CD4-positive, alpha-beta T cell treated with Interleukin-17A for 1 hour (primary cell): ENCODE results near the gene CIAO2B.
A peak's percentile ranks its signal among the peaks of the same experiment; 100 is the strongest.

Source experiments
- DNase-seq: peaks from one replicate; pipeline ENCODE4 v3.0.0-alpha.2; 2020

The CIAO2B gene

DNA sequence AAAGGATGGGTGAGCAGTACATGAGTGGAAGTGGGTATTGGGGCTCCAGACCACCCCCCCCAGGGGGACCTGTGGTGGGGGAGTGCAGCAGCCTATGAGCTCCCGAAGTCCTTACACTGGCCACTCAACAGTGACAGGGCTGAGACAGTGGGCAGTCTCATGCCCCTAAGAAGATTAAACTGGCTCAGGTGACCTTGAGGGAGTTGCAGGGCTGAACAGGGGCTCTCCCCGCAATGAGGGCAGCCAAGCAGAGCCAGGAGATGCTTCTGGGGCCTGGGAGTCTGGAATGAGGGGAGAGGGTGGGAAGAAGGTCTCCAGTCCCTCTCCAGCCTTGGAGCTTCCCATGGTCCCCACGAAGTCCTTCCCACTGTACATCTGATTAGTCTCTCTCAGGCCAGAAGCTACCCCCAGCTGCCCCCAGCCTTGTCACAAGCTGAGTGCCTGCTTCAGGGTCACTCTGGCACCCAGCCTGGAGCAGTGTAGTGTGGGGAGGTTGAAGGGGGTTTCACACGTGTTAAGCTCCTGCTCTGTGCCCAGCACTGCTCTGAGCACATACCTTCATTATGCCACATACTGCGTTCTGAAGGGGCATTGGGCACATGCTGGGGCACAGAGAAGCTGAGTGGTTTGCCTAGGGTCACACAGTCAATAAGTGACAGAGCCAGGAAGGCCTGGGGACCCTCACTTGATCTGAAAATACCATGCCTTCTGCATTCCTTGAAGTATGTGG, 14.5 kb downstream of the CIAO2B start:
- DNase-seq = no peak

DNA sequence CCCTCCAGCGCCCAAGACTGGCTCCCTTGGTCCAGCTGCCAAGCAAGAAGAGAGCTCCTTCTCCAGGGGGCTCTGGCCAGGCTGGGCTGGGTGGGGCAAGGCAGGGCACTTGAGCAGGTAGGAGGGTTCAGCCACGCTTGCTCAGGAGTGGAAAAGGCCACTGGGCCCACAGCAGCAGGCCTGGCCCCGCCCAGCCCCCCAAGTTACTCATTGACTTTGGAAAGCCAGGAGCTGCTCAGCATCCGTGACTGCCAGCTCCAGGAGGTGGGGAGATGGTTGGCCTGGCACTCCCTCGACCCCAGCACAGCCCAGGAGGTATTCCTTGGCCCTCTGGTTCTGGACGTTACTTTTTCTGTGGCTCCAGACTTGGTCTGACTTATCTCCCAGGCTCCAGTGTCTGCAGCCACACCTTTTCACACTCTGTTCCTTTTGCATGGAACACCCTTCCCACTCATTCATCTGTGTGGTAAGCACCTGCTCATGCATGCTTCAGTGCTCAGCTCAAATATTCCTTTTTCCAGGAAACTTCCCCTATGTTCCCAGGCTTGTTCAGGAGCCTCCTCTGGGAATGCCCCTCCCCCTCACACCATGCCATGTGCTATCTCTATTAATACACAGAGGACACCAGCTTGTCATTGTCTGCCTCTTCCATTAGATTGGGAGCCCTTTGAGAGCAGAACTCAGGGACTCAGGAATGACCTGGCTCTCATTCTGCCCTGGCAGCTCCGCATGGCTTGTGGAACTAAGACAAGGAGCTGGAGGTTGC, 15.2 kb downstream of the CIAO2B start, which contains the start of gene CDH16:
Gene CDH16 (minus strand): TSS at position 83 of the 766 bp plus-strand sequence. CDS start 820 bp downstream, outside the sequence.
- no peak for DNase-seq

DNA sequence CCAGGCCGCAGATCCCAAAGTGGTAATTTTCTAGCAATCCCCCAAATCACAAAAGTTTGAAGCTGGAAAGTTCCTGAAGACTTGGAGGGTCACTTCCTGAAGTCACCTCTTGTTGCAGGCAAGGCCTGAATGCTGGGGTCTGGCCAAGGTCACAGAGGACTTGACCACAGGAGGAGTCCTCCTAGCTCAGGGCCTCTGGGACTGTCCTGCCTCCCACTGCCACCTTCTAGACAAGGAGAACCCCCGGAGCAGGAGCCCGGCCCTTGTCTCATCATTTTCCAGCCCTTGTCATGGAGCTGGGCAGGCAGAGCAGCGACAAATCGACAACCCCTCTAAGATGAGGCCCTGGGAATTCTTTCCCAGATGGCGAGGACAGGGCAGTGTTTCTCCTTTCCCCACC, 15.8 kb downstream of the CIAO2B start:
- DNase-seq = no peak

DNA sequence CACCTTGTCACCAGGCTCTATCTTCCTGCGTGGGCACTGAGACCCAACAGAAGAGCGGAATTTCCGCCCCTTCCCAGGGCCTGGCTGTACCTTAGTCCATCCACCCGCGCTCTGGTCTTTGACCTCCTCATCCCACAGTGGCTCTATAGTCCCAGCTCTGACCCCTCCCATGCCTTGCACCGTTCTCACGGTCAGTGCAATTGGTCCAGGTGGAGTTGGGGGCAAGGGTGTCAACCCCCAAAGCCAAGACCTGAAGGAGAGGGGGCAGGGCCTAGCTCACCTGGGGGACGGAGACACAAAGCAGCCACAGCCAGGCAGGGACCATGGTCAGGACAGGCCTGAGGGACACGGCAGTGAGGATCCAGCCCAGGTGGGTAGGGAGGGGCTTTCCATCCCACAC, 16.5 kb downstream of the CIAO2B start:
- DNase-seq = no peak

DNA sequence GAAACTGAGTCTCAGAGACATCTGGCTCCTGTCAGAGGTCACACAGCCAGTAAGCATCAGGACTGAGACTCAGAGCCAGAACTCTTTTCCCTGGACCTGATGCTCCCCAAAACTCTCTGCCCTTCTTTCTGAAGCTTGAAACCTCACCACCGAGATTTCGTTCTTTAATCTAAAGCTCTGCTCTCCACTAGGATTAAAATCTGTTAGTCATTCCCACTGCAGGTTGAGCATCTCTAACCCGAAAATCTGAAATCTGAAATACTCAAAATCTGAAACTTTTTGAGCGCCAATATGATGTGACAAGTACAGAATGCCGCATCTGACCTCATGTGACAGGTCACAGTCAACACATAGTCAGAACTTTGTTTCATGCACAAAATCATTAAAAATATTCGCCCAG, 17.7 kb downstream of the CIAO2B start:
- no peak for DNase-seq

DNA sequence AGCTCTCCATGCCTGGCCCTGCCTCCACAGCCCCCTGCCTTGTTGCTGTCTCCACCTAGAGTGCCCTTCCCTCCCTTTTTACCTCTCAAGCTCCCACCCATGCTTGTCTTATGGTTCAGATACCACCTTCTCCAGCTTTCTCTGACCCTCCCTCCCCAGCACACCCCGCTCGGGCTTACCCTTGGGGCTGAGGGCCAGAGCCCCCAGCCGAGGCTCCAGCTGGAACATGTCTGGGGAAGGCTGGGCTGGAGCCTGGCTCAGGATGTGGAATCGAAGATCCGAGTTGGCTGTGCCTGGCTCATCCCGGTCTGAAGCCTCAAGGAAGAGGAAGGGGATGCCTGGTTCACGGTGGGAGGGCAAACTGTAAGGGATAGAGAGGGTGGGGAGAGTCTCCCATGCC, 19.2 kb downstream of the CIAO2B start:
- no peak for DNase-seq

DNA sequence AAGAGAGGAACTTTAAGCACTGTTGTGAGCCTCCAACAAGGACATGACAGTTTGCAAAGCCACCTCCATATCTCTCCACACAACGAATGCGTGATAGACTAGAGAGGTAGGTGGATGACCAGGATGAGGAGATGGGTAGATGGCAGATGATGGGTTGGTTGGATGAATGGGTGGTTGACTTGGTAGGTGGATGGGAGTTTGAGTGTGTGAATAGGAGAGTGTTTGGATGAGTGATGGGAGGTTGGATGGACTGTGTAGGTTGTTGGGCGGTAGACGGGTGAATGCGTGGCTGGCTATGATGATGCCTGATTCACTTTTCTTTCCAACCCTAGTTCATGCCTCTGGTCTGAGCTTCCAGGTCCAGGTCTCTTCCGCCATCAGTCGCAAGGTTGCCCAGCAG, 19.7 kb downstream of the CIAO2B start:
- DNase-seq = no peak

DNA sequence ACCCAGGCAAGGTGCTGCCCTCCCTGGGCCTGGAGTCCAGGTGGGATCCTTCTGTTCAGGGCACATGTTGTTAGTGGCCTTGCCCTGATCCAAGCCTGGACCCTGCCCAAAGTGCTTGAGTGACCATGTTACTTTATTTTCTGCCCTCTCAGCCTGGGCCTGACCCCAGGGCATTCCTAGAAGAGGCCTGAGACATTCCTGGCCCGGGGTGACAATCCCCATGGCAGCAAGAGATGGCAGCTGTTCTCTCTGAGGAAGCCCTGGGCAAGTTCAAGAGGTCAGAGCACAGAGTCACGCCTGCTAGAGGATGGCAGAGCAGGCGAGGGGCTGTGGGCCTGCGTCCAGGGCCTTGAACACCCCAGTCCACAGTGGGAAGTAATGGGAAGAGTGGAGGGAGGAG, 20.5 kb downstream of the CIAO2B start:
- DNase-seq = no peak

DNA sequence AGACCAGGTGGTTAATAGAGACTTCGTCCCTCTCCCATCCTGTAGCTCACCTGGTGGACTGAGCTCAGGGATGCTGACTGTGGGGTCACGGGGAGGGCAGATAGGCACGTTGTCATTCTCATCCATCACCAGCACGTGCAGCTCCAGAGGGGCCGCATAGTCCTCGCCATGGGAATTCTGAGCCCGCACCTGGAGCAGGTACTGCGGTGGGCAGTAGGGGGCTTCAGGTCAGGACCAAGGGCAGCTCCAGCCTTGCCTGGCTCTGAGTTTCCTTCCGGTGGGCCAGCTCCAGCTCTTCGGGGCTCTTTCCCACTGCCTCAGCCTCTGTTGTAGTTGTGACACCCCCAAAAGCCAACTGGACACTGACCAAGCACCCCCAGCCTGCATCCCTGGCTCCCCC, 21.1 kb downstream of the CIAO2B start:
- DNase-seq = no peak

DNA sequence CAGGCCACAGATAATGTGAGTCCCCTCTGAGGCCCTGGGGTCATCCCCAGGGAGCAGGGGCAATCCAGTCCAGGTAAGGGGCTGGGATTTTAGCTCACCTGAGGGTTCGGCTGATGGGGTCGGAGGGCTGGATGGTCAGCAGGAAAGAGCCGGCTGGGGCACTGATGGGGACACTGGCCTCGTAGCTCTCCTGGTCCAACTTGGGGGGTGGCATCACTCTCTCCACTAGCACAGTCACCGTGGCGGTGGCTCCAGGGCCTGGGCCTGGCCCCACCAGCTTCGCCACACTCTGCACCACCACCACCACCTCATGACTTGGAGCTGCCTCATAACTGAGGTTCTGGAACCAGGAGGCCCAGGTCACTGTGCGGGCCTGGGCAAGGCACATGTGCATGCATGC, 22.4 kb downstream of the CIAO2B start:
- no peak for DNase-seq

DNA sequence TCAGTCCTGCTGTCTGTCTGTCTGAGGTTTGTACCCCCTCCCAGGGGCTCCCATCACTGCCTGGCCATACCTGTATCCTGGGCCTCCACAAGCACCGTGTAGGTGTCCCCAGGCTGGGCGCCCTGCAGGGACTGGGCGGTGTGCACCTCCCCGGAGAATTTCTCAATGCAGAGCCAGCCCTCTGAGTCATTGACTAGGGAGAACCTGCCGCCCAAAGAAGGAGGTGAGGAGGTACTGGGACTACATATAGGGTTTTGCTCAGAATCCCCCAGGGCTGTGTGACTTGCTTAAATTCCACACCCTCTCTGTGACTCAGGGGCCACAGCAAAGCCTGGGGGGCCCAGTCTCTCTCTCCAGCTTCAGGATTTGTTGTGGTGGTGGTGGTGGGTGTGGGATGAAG, 23.1 kb downstream of the CIAO2B start:
- DNase-seq = no peak

DNA sequence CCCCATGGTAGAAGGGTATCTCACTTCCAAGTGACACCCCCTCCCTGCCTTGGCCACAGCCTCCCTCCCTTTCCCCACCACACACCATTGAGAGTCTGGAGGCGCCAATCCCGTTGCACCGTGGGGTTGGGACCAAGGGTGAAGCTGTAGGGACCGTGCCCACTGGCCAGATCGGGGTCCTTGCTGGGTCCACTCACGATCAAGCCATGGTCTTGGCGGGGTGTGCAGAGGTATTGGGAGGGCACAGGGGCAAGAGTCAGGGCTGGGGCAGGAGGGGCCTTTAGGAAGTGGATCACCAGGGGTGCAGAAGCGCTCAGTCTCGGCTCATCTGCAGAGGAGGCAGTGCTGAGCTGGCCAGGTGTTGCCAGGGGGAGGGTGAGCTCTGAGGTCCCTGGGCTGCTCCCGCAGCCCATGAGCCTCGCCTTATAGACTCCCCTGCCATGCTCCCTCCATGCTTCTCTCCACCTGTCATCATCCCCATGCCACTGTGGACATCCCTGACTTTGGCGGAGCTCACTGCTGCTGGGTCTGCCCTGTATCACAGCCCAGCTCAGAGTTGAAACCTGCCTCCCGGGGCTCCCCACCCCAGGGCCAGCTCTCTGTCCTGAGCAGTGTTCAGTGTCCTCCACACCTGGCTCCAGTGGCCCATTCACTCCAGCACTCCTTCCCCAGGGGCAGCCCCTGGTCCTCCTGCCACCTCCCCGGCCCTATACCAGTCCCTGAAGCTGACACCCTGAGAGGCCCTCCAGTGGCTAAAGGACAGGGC, 23.8 kb downstream of the CIAO2B start:
- no peak for DNase-seq

DNA sequence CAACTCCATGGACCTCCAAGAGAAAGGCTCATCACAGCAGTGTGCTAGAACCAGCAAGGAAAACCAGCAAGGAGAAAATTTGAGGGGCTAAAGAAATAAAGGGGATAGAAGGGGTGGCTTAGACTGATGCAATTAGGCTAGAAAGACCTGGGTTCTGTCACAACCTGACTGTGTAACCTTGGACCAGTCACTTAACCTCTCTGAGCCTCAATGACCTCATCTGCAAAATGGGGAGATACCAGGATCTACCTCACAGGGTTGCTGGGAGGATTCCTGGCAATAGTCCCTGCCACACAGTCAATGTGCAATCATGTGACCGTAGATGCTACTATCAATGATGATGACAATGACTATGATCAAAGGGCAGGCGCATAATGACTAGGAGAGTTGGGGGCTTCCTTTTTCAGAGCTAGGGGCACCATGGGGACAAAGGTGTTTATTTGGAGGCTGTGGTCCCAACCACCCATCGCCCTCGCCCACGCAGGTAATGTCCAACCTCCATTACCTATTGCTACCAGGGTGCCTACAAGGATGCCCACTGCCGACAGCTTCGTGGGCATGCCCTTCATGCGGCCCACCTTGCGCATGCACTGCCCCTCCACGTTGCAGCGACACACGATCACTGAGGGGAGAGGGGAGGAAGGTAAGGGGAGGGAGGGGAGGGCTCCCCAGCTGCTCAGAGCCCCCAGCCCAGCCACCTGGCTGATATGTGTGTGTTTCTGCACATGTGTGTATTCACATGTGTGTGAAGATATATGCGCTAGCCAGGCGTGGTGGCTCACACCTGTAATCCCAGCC, 25.2 kb downstream of the CIAO2B start:
- DNase-seq = no peak

DNA sequence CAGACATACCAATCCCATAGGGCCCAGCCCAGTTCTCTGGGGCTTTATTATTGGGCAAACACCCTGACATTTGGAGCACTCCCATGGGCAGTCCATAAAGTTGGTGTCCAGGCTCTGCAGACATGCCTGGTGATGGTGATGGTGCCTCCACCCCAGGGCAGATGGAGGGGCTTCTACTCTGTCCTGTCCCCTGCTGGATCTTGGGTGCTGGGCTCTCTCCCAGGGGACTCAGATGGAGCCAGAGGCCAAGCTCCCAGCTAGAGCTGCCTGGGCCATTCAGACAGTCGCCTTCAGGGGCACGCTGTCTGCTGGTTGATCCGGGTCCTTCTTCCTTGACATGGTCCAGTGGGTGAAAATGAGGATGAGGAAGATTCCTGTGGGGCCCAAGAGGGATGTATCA, 26.1 kb downstream of the CIAO2B start:
- no peak for DNase-seq

DNA sequence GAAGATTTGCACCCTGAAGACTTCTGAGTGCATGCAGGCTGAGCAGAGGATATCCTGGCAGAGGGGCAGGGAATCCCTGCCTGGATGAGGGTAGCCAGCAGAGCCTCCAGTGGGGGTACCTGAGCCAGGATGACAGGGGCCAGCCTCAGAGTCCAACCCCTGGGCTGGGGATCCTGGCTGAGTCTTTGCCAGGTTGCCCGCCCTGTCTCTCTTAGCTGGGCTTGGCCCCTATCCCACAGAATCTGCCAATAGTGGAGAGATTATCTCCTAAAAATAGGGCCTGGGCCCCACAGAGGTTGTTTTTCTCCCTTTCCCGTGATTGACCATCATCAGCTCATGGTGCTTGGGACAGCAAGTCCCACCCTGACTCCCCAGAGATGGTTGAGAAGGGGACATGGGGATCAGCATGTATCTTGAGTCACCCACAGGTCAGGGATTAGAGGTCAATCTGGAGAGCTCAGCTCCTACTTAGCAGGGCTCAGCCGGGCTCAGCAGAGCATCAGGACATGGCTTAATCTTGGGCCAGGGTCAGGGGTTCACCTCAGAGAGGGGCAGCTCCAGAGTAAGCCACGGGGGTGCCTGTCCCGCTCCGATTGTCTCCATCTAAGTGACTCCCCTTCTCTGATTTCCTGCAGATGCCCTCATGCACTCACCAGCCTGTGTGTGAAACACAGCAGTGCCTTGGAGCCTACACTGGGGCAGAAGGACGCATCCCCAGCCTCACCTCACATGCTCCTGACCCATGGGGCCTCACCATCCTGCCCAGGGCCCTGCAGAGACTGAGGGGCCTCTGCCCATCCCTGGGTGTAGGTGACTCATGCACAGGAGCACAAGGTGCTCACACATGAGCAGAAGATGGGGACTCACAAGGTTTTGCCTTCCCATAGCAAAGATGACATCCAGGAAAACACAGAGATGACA, 27.0 kb downstream of the CIAO2B start:
- DNase-seq = no peak

DNA sequence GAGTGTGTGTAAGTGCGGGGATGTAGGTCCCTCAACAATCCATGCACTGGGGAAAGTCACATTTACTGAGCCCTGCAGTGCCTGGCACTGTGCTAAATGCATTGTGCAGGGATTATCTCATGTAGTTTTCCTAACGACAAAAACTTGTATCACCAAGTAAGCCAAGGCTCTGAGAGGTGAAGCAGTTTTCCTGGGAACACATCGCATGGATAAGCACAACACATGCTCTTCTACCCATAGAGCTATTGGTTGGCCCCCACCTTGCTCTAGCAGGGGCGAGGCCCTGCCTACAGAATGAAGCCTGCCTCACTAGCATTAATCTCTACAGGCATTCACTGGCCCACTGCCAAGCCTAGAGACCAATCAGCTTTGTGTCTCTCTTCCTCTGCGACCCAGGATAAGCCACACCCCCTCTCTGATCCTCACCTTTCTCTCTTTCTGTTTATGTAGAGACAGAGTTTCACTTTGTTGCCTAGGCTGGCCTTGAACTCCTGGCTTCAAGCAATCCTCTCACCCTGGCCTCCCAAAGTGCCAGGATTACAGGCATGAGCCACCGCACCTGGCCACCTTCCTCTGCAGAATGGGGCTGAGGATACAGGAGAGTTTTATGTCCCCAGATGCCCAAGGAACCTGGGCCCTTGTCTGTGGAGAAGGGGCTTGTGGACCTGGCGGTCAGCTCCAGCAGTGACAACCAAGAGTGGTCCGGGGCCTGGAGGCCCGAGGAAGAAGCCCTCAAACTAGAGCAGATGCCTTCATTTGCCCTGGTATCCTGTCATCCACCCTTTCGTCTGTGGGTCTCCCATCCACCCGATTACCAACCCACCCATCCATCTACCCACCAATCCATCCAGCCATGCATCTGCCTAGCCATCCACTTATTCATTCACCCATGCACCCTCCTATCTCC, 28.3 kb downstream of the CIAO2B start:
- peak; percentile 50 for DNase-seq

DNA sequence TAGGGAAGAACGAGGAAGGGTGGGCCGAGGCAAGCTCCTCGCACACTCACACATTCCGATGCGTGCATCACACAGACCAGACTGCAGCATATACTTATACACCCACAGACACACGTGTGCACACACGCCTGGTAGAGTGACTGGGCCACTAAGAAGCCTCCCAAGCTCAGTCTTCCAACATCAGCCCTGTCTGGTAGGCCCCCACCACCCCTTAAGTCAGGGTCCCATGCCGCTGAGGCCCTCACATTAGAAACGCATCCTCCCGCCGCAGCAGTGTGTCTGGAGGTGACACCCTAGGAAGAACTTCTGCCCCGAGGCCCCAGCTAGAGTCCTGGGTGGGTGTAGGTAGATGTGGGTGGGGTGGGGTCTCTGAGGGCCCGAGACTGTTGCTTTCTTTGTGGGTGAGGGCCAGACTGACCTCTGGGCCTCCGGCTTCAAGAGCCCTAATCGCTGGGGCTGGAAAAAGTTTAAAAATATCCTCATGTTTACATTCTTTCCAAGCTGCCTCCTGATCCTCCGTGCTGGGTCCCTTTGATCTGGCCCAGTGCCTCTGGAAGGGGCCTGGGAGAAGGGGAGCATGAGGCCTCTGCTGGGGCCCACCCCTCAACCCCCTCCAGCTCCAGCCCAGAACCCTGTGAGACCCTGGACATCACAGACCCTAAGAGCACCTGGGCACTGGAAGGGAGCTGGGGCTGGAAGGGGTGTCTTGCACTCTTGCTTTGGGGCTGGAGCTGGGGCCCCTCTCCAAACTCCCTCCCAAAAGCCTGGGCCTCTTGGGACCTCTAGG, 29.2 kb downstream of the CIAO2B start:
- no peak for DNase-seq

DNA sequence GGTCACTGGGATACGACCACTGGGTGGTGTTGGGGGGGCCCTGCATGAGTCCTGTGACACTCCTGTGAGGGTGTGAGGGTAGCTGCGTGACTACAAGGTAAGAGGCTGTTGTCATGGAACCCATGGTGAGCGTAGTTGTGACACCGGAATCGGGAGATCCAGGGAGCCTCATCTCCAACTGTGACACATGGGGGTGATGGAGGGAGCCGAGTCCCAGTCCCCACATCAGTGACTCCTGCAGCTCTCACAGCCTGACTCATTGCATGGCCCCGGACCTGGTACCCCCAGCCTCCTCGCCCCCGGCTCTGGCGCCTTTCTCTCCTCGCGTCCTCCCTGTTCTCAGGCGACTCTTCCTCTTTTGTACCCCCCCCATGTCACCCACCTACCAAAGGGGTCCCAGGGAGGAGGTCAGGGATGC, 29.8 kb downstream of the CIAO2B start:
- DNase-seq = no peak

DNA sequence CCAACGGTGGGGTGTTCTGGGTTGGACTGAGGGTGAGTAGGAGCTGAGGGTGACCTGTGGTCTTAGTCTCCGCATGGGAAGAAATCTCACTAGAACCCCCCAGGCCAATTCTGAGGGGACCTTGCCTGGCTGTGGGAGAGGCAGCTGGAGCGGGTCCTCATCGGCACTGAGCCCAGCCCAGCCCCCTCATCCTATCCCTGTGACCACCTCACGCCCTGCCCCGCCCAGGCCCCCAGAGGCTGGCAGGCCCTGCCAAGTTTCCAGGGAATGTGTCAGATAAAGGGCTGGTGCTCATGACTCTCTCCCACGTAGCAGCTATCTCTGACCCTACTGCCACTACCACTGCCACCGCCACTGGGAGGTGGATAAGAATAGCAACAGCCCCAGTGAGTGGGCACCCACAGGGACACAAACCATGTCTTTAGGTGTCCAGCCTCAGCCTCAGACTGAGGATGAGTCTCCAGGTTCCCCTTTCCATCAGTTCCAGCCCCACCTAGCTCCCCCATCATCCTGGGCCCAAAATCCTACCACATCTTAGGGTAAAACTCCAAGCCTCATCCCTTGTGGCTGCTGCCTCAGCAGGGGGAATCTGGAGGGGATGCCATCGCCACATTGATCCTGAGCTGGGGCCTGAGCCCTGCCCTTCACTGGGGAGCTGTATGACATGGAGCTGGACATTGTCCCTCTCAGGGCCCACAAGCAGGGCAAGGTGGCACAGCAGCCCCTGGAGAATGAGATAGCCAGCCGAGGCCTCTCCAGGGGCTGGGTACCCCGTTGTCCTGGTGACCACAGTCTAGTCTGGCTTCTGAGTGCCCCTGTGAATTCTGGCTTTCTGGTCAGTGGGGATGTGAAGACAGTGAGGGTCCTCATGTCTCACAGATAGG, 30.4 kb downstream of the CIAO2B start:
- no peak for DNase-seq
